ENCODE data around the gene RAPGEF5.

DNA sequence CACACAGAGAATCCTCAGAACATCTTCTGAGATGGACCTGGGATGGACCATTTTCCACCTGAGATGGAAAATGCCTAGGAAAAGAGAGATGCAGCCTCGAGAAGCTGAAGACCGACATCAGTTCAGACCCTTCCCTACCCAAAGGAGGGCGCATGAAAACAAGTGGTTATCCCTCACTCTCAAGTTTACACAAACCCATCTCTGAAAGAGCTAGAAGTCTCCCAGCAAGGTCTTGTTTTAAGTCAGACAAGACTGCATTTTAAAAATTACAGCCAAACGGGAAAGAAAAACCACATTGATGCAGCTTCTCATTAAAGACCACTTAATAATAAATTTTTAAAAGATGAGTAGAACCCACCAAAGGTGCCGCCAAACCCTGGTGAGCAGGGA is 1.3 kb downstream of the RAPGEF5 start:
- TF ChIP-seq CTCF (conservative IDR thresholded peaks at IDR 0.05; ENCODE audit: low read depth, low read length): no peak
- TF ChIP-seq EZH2phosphoT487 (IDR thresholded peaks at IDR 0.05; ENCODE audit: borderline replicate concordance, low read length): no peak
- TF ChIP-seq EZH2 (IDR thresholded peaks at IDR 0.05; ENCODE audit: low read length, unreplicated experiment): no peak

All from PC-3 (cell line).